HK-2 (cell line): Measurements from ENCODE around the gene OR10J1.
A peak's percentile ranks its signal among the peaks of the same experiment; 100 is the strongest.
"Not testable (repeated sequence)": the region's sequence is repeated elsewhere in the genome, so short reads cannot be mapped to it uniquely, and the experiment has no call there.

Experiments used
- DNase-seq: peaks from one replicate; pipeline ENCODE4 v3.0.0-alpha.2; 2018; ENCODE audit not compliant: unreplicated experiment

The OR10J1 gene, protein sequence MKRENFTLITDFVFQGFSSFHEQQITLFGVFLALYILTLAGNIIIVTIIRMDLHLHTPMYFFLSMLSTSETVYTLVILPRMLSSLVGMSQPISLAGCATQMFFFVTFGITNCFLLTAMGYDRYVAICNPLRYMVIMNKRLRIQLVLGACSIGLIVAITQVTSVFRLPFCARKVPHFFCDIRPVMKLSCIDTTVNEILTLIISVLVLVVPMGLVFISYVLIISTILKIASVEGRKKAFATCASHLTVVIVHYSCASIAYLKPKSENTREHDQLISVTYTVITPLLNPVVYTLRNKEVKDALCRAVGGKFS

DNA sequence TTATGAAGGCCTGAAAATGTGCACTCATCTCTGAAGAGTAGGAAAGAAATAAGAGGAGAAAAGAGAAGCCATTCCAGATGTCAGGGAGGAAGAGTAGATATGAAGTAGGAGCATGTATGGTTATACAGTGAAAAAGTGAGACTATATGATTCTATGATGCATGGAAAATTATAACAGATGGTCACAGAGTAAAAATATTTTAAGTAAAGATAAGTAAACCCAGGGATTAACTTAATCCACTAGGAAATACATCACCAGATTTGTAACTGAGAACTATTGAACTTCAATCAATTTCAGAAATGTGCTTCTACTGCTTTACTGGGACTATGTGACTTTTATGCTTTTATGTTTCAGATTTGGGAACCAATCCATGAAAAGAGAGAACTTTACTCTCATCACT lies at the start of gene OR10J1:
Gene OR10J1 (plus strand): TSS at position 301 of the 400 bp plus-strand sequence. CDS start 70 bp downstream, at position 371.
- no peak for DNase-seq

DNA sequence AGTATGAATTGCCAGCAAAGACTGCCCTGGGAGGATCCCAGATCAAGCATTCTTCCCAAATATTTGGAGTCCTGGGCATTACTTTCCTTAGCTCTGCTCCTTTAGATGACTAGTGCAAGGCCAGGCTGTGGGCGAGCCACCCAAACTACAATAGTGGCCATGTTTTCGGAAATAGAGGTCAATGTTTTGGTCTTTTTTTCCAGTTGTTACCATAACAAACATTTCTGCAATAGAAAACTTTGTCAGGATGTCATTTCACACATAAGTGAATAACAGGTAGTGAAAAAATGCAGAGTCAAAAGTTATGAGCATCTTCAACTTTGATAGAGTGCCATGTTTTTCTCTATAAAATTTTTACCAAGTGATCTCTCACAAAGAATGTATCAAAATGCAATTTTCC lies 32.7 kb upstream of the OR10J1 start:
- no peak for DNase-seq

DNA sequence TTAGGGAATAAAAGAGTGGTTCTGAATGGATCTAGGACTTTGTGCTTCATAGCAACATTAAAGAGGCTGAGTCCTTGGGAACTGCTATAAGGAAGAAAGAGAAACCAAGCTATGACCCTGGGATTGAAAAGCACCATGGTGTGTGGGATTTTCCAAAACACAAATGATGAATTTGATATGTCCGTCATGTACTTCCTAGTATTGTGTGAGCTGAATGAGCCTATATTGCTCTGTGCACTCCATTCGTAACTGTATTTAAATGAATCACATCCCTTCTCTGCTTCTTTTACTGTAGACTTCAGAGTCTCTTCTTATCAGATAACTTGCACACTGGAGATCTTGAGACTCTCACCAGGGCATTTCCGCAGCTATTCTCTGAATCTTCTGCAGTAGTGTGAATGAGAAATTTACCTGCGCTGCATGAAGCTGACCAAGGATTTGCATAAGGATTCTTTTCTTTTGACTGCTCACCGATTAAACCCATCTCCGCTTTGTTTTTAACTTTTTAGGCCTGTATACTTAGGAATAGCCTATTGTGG lies 30.6 kb upstream of the OR10J1 start:
- DNase-seq = no peak

DNA sequence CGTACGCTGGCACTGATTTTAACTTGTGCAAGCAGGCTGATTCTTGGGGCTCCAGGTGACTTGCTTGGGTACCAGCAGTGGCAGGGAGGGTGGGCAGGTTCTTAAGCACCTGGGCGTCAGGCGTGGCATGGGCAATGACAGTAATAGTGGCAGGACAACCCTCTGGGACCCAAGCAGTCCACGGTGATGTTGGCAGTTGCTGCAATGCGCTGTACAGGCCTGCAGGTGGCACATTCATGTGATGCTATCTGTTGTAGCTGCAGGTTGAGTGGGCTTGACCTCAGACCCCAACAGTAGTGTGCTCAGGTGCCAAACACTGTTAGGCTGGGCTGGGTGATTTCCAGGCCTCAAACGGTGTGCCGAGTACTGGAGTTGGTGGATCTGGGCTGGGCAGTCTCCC lies 17.7 kb upstream of the OR10J1 start:
- no peak for DNase-seq

DNA sequence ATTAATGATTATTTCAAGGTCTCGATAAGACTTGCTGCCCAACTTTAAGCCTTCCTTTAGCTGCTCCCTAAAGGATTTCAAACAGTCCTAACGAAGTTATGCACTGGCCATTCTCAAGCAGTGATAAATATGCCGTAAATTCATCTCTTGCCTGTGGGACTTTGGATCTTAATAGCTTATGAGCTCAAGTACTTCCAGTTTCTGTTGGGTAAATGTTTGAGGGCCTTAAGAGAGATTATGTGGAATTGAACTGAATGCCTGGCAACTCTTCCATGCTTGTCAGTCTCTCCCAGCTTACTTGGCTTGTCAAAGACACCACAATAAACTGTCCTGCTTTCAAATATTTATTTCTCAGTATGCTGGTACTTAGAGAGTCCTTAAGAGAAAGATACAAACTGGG lies 11.0 kb upstream of the OR10J1 start:
- DNase-seq = no peak

DNA sequence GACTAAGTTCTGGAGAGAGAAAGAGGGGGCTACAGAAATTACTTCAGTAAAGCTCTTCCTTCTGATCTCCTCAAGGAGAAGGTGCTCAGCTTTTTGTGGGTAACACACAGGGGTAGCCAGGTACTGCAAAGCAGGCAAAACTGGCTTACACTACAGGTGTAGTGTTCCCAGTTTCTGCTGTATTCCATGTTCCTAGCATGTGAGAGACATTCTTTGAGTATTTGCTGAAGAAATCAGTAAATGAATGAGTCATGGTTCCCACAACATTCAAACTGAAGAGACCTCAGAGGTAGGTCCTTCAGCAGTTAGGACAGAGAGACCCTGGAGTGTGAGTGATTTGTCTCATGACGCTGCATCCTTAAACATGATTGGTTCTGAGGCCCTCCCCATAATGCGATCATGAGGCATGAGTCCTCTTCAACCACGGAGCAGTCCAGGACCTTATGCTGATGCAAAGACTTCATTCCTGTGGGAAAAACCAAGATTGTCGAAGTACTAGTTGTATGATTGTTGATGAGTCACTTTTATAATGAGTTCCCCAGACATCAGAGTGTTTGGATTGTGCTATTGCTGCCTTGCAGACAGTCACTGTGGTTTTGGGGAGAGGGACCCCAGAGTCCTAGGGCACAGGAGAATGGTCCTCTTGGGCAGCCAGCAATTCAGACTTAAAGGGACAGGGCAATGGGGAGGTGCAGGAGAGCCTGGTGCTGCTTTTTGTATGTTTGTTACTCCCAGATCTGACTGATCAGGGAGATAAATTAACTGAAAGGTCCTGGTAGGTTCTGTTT lies 10.3 kb upstream of the OR10J1 start:
- DNase-seq = peak; percentile 75

DNA sequence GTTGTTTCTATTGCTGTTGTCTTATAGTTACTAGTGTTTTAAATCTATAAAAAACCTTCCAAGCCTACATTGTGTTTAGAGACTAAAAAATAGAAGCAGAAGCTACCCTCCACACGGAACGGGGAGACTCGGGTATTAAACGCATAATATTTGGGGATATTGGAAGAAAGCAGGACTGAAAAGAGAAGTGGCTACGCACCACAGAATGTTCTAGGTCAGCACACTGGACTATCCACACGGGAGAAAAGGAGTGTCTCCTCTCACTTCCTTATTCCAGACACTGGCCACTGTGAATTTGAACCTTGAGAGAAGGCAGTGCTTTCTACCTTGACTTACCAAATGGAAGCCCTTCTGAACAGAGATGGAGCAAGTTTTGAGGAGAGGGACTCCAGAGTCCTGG lies 8.5 kb upstream of the OR10J1 start:
- DNase-seq = no peak

DNA sequence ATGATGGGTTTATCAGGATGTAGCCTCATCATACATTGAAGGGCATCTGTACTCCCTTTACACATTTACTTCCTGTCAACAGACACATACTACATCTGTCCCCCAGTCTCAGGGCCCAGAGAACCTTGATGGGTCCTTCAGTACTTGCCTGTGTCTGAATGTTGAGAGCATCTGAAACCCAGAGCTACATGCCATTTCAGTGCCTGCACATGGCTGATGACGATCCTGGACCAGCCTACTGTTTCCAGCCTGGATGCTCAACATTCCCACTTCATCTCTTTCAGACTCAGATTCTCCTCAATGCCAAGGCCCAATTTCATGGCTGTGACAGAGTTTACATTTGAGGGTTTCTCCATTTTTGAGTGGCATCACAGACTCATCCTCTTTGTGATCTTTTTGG lies 7.6 kb upstream of the OR10J1 start, which contains the start of gene OR10J4:
Gene OR10J4 (plus strand): TSS at position 301 of the 400 bp plus-strand sequence.
- no peak for DNase-seq

DNA sequence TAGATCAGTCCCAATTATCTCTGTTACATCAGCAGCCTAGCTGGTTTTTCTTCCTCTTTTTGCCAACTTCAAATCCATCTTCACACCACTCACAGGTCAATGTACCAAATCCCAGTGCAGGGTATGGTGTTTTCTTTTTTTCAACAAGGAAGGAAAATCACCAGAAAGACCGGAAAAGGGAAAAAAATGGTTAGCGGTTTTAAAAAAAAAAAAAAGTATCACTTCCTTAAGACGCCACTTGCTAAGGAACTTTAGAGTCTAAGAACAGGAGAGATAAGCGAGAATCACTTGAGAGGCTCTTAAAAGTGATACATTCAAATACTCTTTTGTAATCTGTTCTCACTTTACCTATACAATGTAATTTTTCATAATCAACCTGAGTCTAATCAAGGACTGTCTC lies 3.1 kb upstream of the OR10J1 start:
- no peak for DNase-seq

DNA sequence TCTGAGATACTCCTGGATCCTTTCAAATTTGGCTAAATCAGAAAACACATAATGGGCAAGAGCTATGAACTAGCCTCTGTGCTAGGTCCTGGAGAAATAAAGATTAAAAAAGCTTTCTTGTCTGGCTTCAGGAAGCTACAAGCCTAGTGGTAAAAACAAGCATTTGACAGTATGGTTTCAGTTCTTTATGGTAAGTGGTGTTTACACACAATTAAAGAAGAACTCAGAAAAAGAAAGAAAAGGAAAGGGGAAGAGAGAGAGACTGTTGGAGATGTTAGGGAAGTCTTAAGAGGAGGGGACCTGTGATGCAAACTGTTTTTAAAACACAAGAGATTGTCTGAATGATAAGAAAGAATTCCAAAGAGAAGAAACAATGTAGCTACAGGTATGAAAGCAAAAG lies 1.8 kb downstream of the OR10J1 start:
- DNase-seq = no peak

DNA sequence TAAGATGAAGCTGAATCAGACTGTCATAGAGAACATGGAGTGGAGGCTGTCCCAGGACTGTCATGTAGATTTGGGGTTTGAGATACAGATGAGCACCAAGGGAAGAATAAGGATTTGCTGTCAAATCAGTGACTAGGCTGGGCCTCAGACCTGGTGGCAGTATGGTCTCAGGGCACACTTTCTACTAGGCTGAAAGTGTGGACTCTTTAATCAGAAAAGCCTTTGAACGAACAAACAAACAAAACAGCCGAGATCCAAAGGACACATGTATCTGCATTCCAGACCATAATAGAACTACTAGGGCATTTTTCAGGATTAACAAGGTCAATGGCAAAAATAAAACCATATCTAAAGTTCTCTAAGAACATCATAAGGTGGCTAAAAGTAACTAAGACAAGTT lies 2.9 kb downstream of the OR10J1 start:
- no peak for DNase-seq

DNA sequence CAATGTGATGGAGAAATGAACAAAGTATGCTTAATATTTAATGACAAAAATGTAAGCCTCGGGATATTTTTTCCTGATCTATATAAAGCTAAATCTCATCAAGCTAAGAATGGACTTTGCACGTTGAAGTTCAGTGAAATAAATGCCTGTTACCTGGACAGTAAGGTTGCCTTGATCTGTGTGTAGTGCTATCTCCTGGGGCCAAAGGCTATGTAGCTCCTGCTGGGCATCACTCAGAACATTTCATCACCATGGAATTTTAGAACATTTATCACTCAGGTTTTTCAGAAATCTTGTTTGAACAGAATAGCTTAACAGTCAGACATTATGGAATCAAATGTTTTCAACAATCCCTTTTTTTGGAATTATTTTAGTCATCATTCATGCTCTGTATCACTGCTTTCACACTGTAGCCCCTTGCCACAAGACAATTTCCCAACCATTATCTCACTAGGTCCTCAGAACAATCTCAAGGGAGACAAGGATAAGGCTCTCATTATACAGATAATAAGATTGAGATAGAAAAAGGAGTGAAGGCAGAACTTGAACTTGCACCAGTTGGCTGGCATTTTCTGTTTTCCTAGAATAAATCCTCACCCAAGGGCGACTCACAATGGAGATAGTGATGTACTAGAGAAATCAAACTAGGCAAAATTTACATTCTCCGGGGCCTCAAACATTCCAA lies 3.7 kb downstream of the OR10J1 start:
- no peak for DNase-seq

DNA sequence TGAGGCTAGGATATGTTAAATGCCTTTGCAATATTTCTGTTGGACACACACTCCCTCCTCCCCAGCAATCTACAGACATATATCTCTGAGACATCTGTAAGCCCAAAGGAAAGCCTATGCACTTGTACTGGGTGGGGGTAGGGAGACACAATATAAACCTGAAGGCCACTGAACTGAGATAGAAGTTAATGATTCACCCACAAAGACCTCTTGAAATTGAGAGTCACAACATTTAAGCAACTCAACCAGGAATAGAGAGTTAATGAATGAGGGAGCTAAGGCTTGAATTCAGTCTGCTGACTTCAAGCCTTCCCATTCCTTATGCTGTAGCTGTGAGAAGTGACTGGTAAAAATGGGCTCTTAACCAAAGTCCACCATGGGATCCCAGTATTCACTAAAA lies 5.0 kb downstream of the OR10J1 start:
- peak; percentile 18 for DNase-seq

DNA sequence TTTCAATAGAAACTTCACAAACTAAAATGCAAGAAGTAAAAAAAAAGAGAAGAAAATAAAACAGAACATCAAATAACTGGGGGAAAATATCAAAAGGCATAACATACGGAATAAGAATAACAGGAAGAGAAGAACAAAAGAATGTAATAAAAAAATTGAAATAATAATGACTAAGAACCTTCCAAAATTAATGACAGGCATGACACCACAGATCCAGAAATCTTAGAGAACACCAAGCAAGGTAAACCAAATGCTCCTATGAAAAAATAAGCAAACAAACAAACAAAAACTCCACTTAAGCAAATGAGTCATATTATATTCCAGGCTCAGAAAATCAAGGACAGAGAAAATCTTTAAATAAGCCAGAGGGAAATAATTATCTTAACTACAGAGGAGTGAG lies 8.7 kb downstream of the OR10J1 start:
- no peak for DNase-seq

DNA sequence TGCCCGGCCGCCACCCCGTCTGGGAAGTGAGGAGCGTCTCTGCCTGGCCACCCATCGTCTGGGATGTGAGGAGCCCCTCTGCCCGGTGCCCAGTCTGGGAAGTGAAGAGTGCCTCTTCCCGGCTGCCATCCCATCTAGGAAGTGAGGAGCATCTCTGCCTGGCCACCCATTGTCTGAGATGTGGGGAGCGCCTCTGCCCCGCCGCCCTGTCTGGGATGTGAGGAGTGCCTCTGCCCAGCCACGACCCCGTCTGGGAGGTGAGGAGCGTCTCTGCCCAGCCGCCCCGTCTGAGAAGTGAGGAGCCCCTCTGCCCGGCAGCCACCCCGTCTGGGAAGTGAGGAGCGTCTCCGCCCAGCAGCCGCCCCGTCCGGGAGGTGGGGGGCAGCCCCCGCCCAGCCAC lies 10.1 kb downstream of the OR10J1 start:
- not testable (repeated sequence) for DNase-seq

DNA sequence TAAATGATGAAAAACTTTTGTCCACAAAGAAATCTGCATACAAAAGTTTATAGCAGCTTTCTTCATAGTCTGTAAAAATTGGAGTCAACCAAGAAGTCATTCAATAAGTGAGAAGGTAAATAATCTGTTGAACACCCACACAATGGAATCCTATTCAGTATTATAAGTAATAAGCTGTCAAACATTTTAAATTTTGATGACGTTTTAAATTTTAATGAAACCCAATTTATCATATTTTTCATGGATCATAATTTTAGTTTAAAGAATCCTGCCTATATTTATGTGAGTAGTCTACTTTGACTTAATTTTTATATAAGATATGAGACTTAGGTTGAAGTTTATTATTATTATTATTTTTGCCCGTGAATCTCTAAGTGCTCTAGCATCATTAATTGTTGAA lies 20.0 kb downstream of the OR10J1 start:
- DNase-seq = no peak

DNA sequence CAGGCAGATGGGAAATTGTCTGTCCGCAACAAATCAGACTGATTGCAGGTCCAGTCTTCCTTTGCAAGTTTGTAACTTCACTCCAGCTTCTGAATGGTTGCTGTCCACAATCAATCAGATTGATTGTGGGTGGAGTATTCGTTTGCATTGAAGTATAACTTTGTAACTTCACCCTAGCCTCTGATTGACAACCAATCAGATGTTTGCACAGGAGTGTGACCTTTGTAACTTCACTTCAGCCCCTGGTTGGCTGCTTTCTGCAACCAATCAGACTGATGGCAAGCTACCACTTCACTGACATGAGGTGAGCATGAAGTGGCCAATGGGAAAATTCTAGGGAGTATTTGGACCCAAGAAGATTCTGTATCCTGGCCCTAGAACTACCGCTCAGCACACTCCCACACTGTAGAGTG lies 25.7 kb downstream of the OR10J1 start:
- DNase-seq = no peak

DNA sequence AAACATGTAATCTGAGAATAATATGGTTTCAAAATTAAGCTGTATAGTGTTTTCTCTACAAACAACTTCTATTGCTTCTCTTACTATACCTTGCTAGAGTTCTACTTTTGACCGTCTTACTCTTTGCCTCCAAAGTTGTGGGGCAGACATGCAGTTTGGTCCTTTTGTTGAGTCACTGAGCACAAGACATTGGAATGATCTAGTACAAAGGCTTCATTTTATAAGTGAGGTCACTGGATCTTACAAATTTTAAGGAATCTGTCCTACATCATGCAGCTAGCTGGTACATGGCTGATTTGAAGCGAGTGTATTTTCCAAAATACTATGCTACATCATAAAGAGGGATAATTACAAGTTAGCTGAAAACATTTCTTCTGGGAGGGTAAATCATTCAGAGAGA lies 28.8 kb downstream of the OR10J1 start:
- no peak for DNase-seq

DNA sequence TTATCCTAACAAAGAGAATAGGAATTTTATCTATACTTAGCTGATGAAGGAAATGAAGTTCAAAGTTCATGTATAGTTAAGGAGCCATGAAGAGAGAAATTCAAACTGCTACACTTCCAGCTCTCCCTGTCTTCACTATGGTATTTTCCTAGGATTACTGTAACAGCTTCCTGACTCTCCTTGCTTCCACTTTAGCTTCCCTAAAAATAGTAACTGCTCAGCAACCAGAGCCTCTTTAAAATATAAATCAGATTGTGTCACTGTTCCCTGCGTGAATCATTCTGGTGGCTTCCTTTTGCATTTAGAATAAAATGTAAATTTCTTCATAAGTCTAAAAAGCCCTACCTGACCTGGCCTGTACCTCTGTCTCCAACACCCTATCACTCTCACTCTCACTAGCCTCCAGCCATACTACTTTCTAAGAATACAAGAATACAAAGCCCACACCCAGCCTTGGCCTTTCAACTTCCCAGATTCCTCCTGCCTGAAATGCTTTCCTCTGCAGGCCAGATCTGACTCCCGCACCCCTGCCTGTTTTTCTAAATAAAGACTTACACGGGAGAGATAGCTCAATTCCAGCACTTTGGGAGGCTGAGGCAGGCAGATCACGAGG lies 30.5 kb downstream of the OR10J1 start:
- DNase-seq = no peak

DNA sequence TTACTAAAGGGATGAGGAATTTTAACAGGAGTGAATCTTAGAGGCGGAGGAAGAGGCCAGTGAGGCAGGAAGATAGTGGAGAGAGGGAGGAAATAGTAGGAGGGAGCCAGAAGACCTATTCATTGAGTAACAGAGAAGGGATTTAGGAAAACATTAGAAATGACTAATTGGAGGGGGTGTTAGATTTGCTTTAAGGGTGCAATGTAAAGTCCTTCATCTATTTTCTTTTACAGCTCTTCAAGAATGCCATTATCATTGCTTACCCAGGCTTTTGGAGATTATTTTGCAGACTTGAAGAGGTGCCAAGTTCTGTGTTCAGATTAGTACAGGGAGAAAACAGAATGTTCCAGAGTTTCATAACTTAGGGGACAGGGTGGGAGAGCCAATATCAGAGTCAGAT lies 33.8 kb downstream of the OR10J1 start:
- DNase-seq = no peak

DNA sequence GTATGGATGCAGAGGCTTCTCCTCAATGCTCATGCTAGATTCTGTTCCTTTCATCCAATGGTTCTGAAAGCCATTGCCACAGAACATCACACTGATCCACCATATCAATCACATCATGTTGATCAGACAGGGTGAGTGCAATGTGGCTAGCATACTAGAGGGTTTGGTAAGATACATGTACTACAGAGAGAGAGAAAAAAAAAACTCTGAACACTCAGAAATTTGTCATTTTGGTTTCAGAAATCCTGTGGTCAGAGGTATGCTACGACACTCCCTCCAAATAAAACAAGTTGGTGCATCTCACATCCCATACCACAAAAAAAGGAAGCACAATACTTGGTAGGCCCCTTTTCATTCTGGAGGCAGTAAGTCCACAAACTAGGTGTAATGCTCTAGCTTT lies 35.4 kb downstream of the OR10J1 start:
- DNase-seq = no peak

DNA sequence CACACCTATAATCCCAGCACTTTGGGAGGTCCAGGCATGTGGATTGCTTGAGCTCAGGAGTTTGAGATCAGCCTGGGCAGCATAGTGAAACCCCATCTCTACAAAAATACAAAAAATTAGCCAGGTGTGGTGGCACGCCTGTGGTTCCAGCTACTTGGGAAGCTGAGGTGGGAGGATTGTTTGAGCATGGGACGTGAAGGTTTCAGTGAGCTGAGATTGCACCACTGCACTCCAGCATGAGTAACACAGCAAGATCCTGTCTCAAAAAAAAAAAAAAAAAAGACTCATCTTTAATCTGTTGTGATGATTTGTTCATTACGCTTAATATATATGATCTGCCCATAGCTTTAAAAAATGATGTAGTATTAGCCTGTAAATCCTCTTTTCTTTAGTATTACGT lies 44.0 kb downstream of the OR10J1 start:
- no peak for DNase-seq
